ENCODE measurements around the gene TP53I13.
A peak's percentile ranks its signal among the peaks of the same experiment; 100 is the strongest.

Gene TP53I13

GRCh38 chr17:29582254-29582765 is 13.8 kb downstream of the TP53I13 start:
- no peak for DNase-seq

GRCh38 chr17:29582772-29583171 is 14.3 kb downstream of the TP53I13 start:
- no peak for DNase-seq

GRCh38 chr17:29583324-29584248 is 15.1 kb downstream of the TP53I13 start:
- DNase-seq, result no peak

GRCh38 chr17:29584452-29585079 is 16.1 kb downstream of the TP53I13 start:
- DNase-seq, result peak; percentile 59

- no peak for DNase-seq
These were observed 16.7 kb downstream of the TP53I13 start for GRCh38 chr17:29585080-29585751.

- DNase-seq, result no peak
These were observed 18.4 kb downstream of the TP53I13 start for GRCh38 chr17:29586676-29587469.

GRCh38 chr17:29587591-29587990 is 19.1 kb downstream of the TP53I13 start:
- DNase-seq, result no peak

GRCh38 chr17:29588017-29588561 is 19.6 kb downstream of the TP53I13 start:
- DNase-seq, result no peak

GRCh38 chr17:29588562-29589411 is 20.3 kb downstream of the TP53I13 start:
- DNase-seq, result peak; percentile 69

- DNase-seq, result peak; percentile 89
These were observed 21.3 kb downstream of the TP53I13 start, which contains the start of gene GIT1 for GRCh38 chr17:29589524-29590410. Gene GIT1, minus strand, starts transcription at chr17:29589648. Its CDS starts 270 bp downstream, at chr17:29589378.

GRCh38 chr17:29590411-29591145 is 22.1 kb downstream of the TP53I13 start:
- DNase-seq, result peak; percentile 56

- peak; percentile 91 for DNase-seq
These were observed 22.7 kb downstream of the TP53I13 start for GRCh38 chr17:29591146-29591736.

- peak; percentile 98 for DNase-seq
These were observed 23.5 kb downstream of the TP53I13 start for GRCh38 chr17:29591737-29592608.

GRCh38 chr17:29592850-29593551 is 24.5 kb downstream of the TP53I13 start, which contains the start of gene ANKRD13B:
Gene ANKRD13B, plus strand, starts transcription at chr17:29593132. Its CDS starts 490 bp downstream, at chr17:29593622.
- peak; percentile 73 for DNase-seq

- peak; percentile 53 for DNase-seq
These were observed 25.4 kb downstream of the TP53I13 start for GRCh38 chr17:29593591-29594518.

All from retina (tissue), 1 donor.